Keratinocyte (primary cell): ENCODE results near the gene MLLT3. TPM values are rescaled to one million over a fixed set of nuclear protein-coding genes. Genes with fewer than 3 reads are reported as not detected.

Source experiments
- DNase-seq: peaks from one replicate; pipeline ENCODE4 v3.0.0-alpha.2; 2011; ENCODE audit warnings: low read depth, missing footprints, low spot score
- FAIRE-seq: peaks from 2 replicates; lab custom pipeline; 2011; peaks lifted over from hg19 to GRCh38; lab: Jason Lieb, UNC
- H2AFZ ChIP-seq: 2 replicates; pipeline ENCODE4 v1.6.0; 2012; ENCODE audit warnings: low read length, control low read depth, inconsistent platforms; ENCODE audit not compliant: control insufficient read depth
- H3K27ac ChIP-seq: 2 replicates; pipeline ENCODE4 v1.5.1; 2011; ENCODE audit warnings: low read length; ENCODE audit not compliant: control insufficient read depth, insufficient read depth
- H3K27me3 ChIP-seq: 3 replicates; pipeline ENCODE4 v1.6.0; 2011; ENCODE audit warnings: low read length; ENCODE audit not compliant: control insufficient read depth, insufficient read depth; ENCODE audit errors: extremely low read depth
- H3K36me3 ChIP-seq, 2 experiments: 2 replicates in 1 of 2; 3 replicates in 1 of 2; pipeline ENCODE4 v1.5.1; 2011; ENCODE audit warnings: low read length in 2 of 2, mild to moderate bottlenecking in 1 of 2; ENCODE audit not compliant: control insufficient read depth in 2 of 2, insufficient read depth in 2 of 2; ENCODE audit errors: extremely low read depth in 1 of 2
- H3K4me1 ChIP-seq: 3 replicates; pipeline ENCODE4 v1.5.1; 2011; ENCODE audit warnings: low read length; ENCODE audit not compliant: control insufficient read depth, insufficient read depth; ENCODE audit errors: extremely low read depth
- H3K4me2 ChIP-seq: 3 replicates; pipeline ENCODE4 v1.6.0; 2011; ENCODE audit warnings: low read depth, low read length; ENCODE audit not compliant: control insufficient read depth, insufficient read depth; ENCODE audit errors: extremely low read depth
- H3K4me3 ChIP-seq, 3 experiments: fragments of 200-600 bp in 1 of 3; sonication (generic) in 1 of 3; 2 replicates in 2 of 3; 3 replicates in 1 of 3; pipeline ENCODE4 v1.5.1; 2011 to 2016; ENCODE audit warnings: low read length in 3 of 3, mild to moderate bottlenecking in 3 of 3, control low read depth in 2 of 3, inconsistent platforms in 1 of 3, low read depth in 1 of 3, mixed read lengths in 1 of 3, mixed run types in 1 of 3, moderate library complexity in 1 of 3; ENCODE audit not compliant: control insufficient read depth in 2 of 3, insufficient read depth in 2 of 3; ENCODE audit errors: extremely low read depth in 1 of 3
- H3K79me2 ChIP-seq: 2 replicates; pipeline ENCODE4 v1.6.0; 2012; ENCODE audit warnings: low read length; ENCODE audit not compliant: control insufficient read depth, insufficient read depth
- H3K9ac ChIP-seq: 3 replicates; pipeline ENCODE4 v1.6.0; 2011; ENCODE audit warnings: low read length; ENCODE audit not compliant: control insufficient read depth, insufficient read depth; ENCODE audit errors: extremely low read depth
- H3K9me1 ChIP-seq: 3 replicates; pipeline ENCODE4 v1.6.0; 2011; ENCODE audit warnings: low read length; ENCODE audit not compliant: control insufficient read depth, insufficient read depth; ENCODE audit errors: extremely low read depth
- H3K9me3 ChIP-seq: 2 replicates; pipeline ENCODE4 v1.5.1; 2012; ENCODE audit warnings: low read depth, low read length; ENCODE audit not compliant: control insufficient read depth
- H4K20me1 ChIP-seq: 3 replicates; pipeline ENCODE4 v1.6.0; 2011; ENCODE audit warnings: low read length; ENCODE audit not compliant: control insufficient read depth, insufficient read depth; ENCODE audit errors: extremely low read depth
- EZH2 ChIP-seq: IDR thresholded peaks from one replicate; pipeline ENCODE4 v1.6.1; 2012; ENCODE audit warnings: inconsistent platforms, mild to moderate bottlenecking, low read length, moderate library complexity
- dilution Hi-C: fragments of 300-500 bp; cut with MboI; formaldehyde crosslinking; loops from one replicate; pipeline ENCODE4 v1.7.0; 2020; ENCODE audit warnings: low sequenced_read_pairs; ENCODE audit not compliant: extremely low pct_ligation_motif_present
- polyA plus RNA-seq, 5 experiments: library from polyadenylated mRNA; depleted of rRNA in 3 of 5; stranded (reverse) in 3 of 5; stranded (forward) in 1 of 5; unstranded in 1 of 5; fragments of >200 nt; gene quantifications; 1 replicate in 1 of 5; 2 replicates in 3 of 5; 3 replicates in 1 of 5; pipeline versions ENCODE4 v1.2.1 to v1.2.3, GENCODE V29; 2011 to 2012; ENCODE audit warnings: missing spikeins in 2 of 5, low read depth in 1 of 5, low replicate concordance in 1 of 5
- TF ChIP-seq, protein P1 (sequence below), 3 experiments: IDR thresholded peaks in 1 of 3; conservative IDR thresholded peaks in 1 of 3; optimal IDR thresholded peaks in 1 of 3; 2 replicates in 2 of 3; 3 replicates in 1 of 3; pipeline versions ENCODE3 to v1.5.1; 2011; ENCODE audit warnings: low read length in 3 of 3, mild to moderate bottlenecking in 3 of 3, moderate library complexity in 2 of 3, control low read depth in 1 of 3, inconsistent platforms in 1 of 3; ENCODE audit not compliant: insufficient read depth in 2 of 3; ENCODE audit errors: extremely low read depth in 1 of 3

Gene MLLT3
- polyA plus RNA-seq, 1 donor (not counting 4 experiments of a cell fraction or from before 2014, with no cell fraction given), result 17.0 TPM

DNA sequence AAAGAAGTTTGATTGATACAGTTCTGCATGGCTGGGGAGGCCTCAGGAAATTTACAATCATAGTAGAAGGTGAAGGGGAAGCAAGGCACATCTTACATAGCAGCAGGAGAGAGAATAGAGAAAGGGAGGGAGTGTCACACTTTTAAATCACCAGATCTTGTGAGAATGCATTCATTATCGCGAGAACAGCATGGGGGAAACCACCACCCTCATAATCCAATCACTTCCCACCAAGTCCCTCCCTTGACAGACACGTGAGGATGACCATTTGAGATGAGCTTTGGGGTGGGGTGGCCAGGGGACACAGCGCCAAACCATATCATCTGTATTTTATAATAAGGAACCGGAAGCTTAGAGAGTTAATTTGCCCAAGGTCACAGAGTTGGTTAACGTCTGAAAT is 48.1 kb upstream of the MLLT3 start:
- TF ChIP-seq, protein P1, sequence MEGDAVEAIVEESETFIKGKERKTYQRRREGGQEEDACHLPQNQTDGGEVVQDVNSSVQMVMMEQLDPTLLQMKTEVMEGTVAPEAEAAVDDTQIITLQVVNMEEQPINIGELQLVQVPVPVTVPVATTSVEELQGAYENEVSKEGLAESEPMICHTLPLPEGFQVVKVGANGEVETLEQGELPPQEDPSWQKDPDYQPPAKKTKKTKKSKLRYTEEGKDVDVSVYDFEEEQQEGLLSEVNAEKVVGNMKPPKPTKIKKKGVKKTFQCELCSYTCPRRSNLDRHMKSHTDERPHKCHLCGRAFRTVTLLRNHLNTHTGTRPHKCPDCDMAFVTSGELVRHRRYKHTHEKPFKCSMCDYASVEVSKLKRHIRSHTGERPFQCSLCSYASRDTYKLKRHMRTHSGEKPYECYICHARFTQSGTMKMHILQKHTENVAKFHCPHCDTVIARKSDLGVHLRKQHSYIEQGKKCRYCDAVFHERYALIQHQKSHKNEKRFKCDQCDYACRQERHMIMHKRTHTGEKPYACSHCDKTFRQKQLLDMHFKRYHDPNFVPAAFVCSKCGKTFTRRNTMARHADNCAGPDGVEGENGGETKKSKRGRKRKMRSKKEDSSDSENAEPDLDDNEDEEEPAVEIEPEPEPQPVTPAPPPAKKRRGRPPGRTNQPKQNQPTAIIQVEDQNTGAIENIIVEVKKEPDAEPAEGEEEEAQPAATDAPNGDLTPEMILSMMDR (optimal IDR thresholded peaks at IDR 0.05 in 1 of 3, IDR thresholded peaks at IDR 0.05 in 1 of 3, conservative IDR thresholded peaks at IDR 0.05 in 1 of 3; ENCODE audit: extremely low read depth in 1 of 3, insufficient read depth in 2 of 3, low read length in 3 of 3), result no peak
- no peaks in the 10 kb centered on the region for H3K9me1 ChIP-seq
- no peak overlapping the region for H3K9ac ChIP-seq
- H3K4me1 ChIP-seq, result no peaks in the 10 kb centered on the region
- no peaks in the 10 kb centered on the region for H3K27me3 ChIP-seq
- H3K79me2 ChIP-seq, result no peaks in the 10 kb centered on the region
- H3K27ac ChIP-seq, result no peak overlapping the region
- H3K4me3 ChIP-seq, result no peak overlapping the region
- FAIRE-seq, result no peak
- no peak overlapping the region for H3K4me2 ChIP-seq
- no peak overlapping the region for H2AFZ ChIP-seq
- no peaks in the 10 kb centered on the region for H3K9me3 ChIP-seq
- dilution Hi-C loops, result no loop called here
- H4K20me1 ChIP-seq, result no peaks in the 10 kb centered on the region
- no peaks in the 10 kb centered on the region for H3K36me3 ChIP-seq
- DNase-seq, result no peak

DNA sequence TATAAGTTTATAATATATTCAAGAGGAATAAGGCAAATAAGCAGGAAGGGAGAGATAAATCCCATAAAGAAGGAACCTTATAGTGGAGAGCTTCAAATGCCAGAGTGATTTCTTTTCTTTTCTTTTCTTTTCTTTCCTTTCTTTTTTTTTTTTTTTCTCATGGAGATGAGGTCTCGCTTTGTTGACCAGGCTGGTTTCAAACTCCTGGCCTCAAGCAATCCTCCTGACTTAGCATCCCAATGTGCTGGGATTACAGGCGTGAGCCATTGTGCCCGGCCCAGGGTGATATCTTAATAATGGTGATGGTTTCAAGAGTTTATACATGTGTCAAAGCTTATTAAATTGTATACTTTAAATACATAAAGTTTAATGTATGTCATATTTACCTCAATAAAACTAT is 42.2 kb upstream of the MLLT3 start:
- H3K9ac ChIP-seq, result no peak overlapping the region
- no peaks in the 10 kb centered on the region for H3K4me1 ChIP-seq
- no peaks in the 10 kb centered on the region for H3K9me1 ChIP-seq
- dilution Hi-C loops, result no loop called here
- H3K27ac ChIP-seq, result no peak overlapping the region
- H3K36me3 ChIP-seq, result no peaks in the 10 kb centered on the region
- H3K9me3 ChIP-seq, result no peaks in the 10 kb centered on the region
- TF ChIP-seq, protein P1 (optimal IDR thresholded peaks at IDR 0.05 in 1 of 3, IDR thresholded peaks at IDR 0.05 in 1 of 3, conservative IDR thresholded peaks at IDR 0.05 in 1 of 3; ENCODE audit: extremely low read depth in 1 of 3, insufficient read depth in 2 of 3, low read length in 3 of 3), result no peak
- TF ChIP-seq EZH2, result no peak
- no peak overlapping the region for H3K4me3 ChIP-seq
- H2AFZ ChIP-seq, result no peak overlapping the region
- no peak overlapping the region for H3K4me2 ChIP-seq
- no peaks in the 10 kb centered on the region for H4K20me1 ChIP-seq
- DNase-seq (no peak), FAIRE-seq (no peak)
- no peaks in the 10 kb centered on the region for H3K79me2 ChIP-seq
- no peaks in the 10 kb centered on the region for H3K27me3 ChIP-seq
